Heart left ventricle (tissue), 13 donors: Measurements from ENCODE around the gene DCAF17.

Source experiments
- POLR2A ChIP-seq, 2 donors: fragments of 450-650 bp; IDR thresholded peaks; one replicate each; pipeline ENCODE4 v1.6.1; 2017; ENCODE audit warnings: antibody characterized with exemption in 2 of 2, mild to moderate bottlenecking in 2 of 2, moderate library complexity in 2 of 2
- TF ChIP-seq, protein P1 (sequence below), 12 donors: fragments of 200-600 bp; sonication (generic) in 4 of 12; IDR thresholded peaks; one replicate each; pipeline versions ENCODE4 v1.5.0 to v1.8.0; 2018 to 2022; ENCODE audit warnings: antibody characterized with exemption in 12 of 12, mild to moderate bottlenecking in 5 of 12
- donor health status: ischemic (EF 13 %, LVEDD 7.1; RV severe dilation, severe dysfunction).
- donor health status: DM: no; HTN: yes; CAD: no.
- donor health status: DM: no; HTN: no; CAD: no.
- donor health status: ischemic (EF 25% LVEDD 6.9; RV normal size, moderate dysfunction).
- donor health status: ischemic (EF 25% LVEDD 5.7; RV mildly dilated, moderate dysfunction).
- donor health status: ischemic (EF 35%, LVEDD 5.7; RV mildly dilated, moderate dysfunction).
- donor health status: nonischemic (EF 11% LVEDD 7.7; RV severe dilation, severe dysfunction).
- donor health status: DM: yes; HTN: yes; CAD: no.
- donor health status: PGD.
- donor health status: ischemic (EF 29% LVEDD 5.4; RV normal size, mild dysfunction).
- donor health status: nonischemic (EF 23%, LVEDD 6.1; RV moderate dilation, normal function).

DNA sequence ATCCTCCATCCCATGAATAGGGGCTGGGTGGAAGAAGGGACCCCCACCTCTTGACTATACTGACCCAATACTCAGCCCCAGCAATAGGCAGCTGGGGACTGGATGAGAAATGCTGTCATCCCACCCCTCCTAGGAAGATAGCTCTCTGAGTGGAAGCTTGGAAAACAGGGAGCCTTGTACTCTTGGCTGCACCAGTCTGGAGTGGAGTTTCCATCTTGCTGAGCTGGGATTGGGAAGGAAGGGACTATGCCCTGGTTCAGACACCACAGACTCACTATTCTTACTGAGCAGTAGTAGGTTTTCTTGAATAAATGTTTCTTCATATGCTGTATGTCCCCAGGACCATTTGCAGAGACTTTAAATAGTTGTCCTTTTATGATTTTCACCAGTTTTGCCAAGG is 7.4 kb downstream of the DCAF17 start:
- TF ChIP-seq, protein P1, sequence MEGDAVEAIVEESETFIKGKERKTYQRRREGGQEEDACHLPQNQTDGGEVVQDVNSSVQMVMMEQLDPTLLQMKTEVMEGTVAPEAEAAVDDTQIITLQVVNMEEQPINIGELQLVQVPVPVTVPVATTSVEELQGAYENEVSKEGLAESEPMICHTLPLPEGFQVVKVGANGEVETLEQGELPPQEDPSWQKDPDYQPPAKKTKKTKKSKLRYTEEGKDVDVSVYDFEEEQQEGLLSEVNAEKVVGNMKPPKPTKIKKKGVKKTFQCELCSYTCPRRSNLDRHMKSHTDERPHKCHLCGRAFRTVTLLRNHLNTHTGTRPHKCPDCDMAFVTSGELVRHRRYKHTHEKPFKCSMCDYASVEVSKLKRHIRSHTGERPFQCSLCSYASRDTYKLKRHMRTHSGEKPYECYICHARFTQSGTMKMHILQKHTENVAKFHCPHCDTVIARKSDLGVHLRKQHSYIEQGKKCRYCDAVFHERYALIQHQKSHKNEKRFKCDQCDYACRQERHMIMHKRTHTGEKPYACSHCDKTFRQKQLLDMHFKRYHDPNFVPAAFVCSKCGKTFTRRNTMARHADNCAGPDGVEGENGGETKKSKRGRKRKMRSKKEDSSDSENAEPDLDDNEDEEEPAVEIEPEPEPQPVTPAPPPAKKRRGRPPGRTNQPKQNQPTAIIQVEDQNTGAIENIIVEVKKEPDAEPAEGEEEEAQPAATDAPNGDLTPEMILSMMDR (IDR thresholded peaks at IDR 0.05) = no peak
- no peak for TF ChIP-seq POLR2A (IDR thresholded peaks at IDR 0.05)
